CD14-positive monocyte (primary cell): ENCODE results near the gene PLXNB3. TPM values are rescaled to one million over a fixed set of nuclear protein-coding genes. Genes with fewer than 3 reads are reported as not detected.

Experiments
- DNase-seq, 3 donors: peaks; one replicate each; pipeline ENCODE4 v3.0.0-alpha.2; 2011 to 2022
- H2AFZ ChIP-seq: 2 replicates; pipeline ENCODE4 v1.6.0; 2012; ENCODE audit warnings: mild to moderate bottlenecking, low read depth, low read length, inconsistent platforms; ENCODE audit not compliant: insufficient read depth, poor library complexity, severe bottlenecking
- H3K27ac ChIP-seq, 2 donors: 1 replicate in 1 of 2; 2 replicates in 1 of 2; pipeline ENCODE4 v1.5.1; 2012 to 2013; ENCODE audit warnings: low read length in 2 of 2, control low read depth in 1 of 2, inconsistent platforms in 1 of 2, low read depth in 1 of 2, mild to moderate bottlenecking in 1 of 2
- H3K27me3 ChIP-seq, 2 donors: one replicate each; pipeline versions ENCODE4 v1.6.0 to v1.6.1; 2011 to 2013; ENCODE audit warnings: low read length in 2 of 2; ENCODE audit not compliant: control insufficient read depth in 2 of 2, insufficient read depth in 2 of 2
- H3K36me3 ChIP-seq, 2 donors: replicated peaks in 1 of 2; 1 replicate in 1 of 2; 2 replicates in 1 of 2; pipeline versions ENCODE4 v1.5.1 to v1.6.1; 2012 to 2013; ENCODE audit warnings: low read length in 2 of 2, control low read depth in 1 of 2, inconsistent platforms in 1 of 2, mild to moderate bottlenecking in 1 of 2; ENCODE audit not compliant: insufficient read depth in 2 of 2, control insufficient read depth in 1 of 2
- H3K4me1 ChIP-seq, 2 donors: 1 replicate in 1 of 2; 2 replicates in 1 of 2; pipeline versions ENCODE4 v1.5.1 to v1.6.1; 2012 to 2013; ENCODE audit warnings: low read length in 2 of 2, control low read depth in 1 of 2, inconsistent platforms in 1 of 2, mild to moderate bottlenecking in 1 of 2, moderate library complexity in 1 of 2; ENCODE audit not compliant: insufficient read depth in 2 of 2, control insufficient read depth in 1 of 2
- H3K4me2 ChIP-seq: replicated peaks from 2 replicates; pipeline ENCODE3; 2012; ENCODE audit warnings: low read length, moderate library complexity, mild to moderate bottlenecking; ENCODE audit not compliant: poor library complexity, severe bottlenecking; ENCODE audit errors: extremely low read depth
- H3K4me3 ChIP-seq, 3 experiments: fragments of 200-600 bp in 1 of 3; sonication (generic) in 1 of 3; replicated peaks in 1 of 3; 1 replicate in 2 of 3; 2 replicates in 1 of 3; pipeline ENCODE4 v1.5.1; 2011 to 2013; ENCODE audit warnings: low read length in 3 of 3, mild to moderate bottlenecking in 3 of 3, control low read depth in 2 of 3, low read depth in 2 of 3, inconsistent platforms in 1 of 3, moderate library complexity in 1 of 3
- H3K79me2 ChIP-seq: 2 replicates; pipeline ENCODE4 v1.6.0; 2012; ENCODE audit warnings: mild to moderate bottlenecking, control low read depth, inconsistent platforms, low read length, moderate library complexity; ENCODE audit not compliant: insufficient read depth
- H3K9ac ChIP-seq: 2 replicates; pipeline ENCODE4 v1.6.0; 2017; ENCODE audit warnings: low read length, mild to moderate bottlenecking; ENCODE audit not compliant: insufficient read depth, poor library complexity, severe bottlenecking
- H3K9me3 ChIP-seq, 2 donors: replicated peaks in 1 of 2; 1 replicate in 1 of 2; 2 replicates in 1 of 2; pipeline versions ENCODE4 v1.5.1 to v1.6.1; 2012 to 2013; ENCODE audit warnings: low read length in 2 of 2, control low read depth in 1 of 2; ENCODE audit not compliant: control insufficient read depth in 1 of 2, insufficient read depth in 1 of 2
- H4K20me1 ChIP-seq: 2 replicates; pipeline ENCODE4 v1.6.0; 2012; ENCODE audit warnings: mild to moderate bottlenecking, low read length, control low read depth, moderate library complexity; ENCODE audit not compliant: insufficient read depth
- H3K27ac Mint-ChIP-seq, 7 donors: one replicate each; pipeline ENCODE4 v1.8.0; 2020; ENCODE audit warnings: mild to moderate bottlenecking in 7 of 7, mixed read lengths in 7 of 7, moderate library complexity in 6 of 7, inconsistent platforms in 2 of 7
- H3K27me3 Mint-ChIP-seq, 3 donors: one replicate each; pipeline ENCODE4 v1.8.0; 2021 to 2022; ENCODE audit warnings: low read depth in 3 of 3, mild to moderate bottlenecking in 3 of 3, mixed read lengths in 3 of 3, moderate library complexity in 3 of 3, inconsistent platforms in 1 of 3
- H3K36me3 Mint-ChIP-seq, 2 donors: one replicate each; pipeline ENCODE4 v1.8.0; 2020; ENCODE audit warnings: mixed read lengths in 2 of 2, inconsistent platforms in 1 of 2, mild to moderate bottlenecking in 1 of 2
- H3K4me1 Mint-ChIP-seq: one replicate; pipeline ENCODE4 v1.8.0; 2020; ENCODE audit warnings: mild to moderate bottlenecking, mixed read lengths
- H3K4me3 Mint-ChIP-seq, 2 donors: one replicate each; pipeline ENCODE4 v1.8.0; 2020; ENCODE audit warnings: mild to moderate bottlenecking in 2 of 2, mixed read lengths in 2 of 2, moderate library complexity in 1 of 2
- H3K9me3 Mint-ChIP-seq, 7 donors: one replicate each; pipeline ENCODE4 v1.8.0; 2020 to 2022; ENCODE audit warnings: mixed read lengths in 7 of 7, mild to moderate bottlenecking in 6 of 7, moderate library complexity in 6 of 7, inconsistent platforms in 2 of 7
- CTCF ChIP-seq: fragments of 200-600 bp; IDR thresholded peaks from one replicate; pipeline ENCODE4 v1.8.0; 2022; ENCODE audit warnings: antibody characterized with exemption, mild to moderate bottlenecking
- WGBS: methylation state at CpG from one replicate; pipeline ENCODE4 v1.1.5; 2013; ENCODE audit warnings: missing lambda C conversion rate; ENCODE audit not compliant: insufficient coverage; 5-methylcytosine and 5-hydroxymethylcytosine counted together
- intact Hi-C, 2 donors: fragments of 100-400 bp; cut with micrococcal nuclease; formaldehyde crosslinking; loops; one replicate each; pipeline versions ENCODE4 v1.15.0 to v1.15.1; 2023
- polyA plus RNA-seq, 3 donors: library from polyadenylated mRNA; depleted of rRNA in 1 of 3; unstranded in 2 of 3; stranded (reverse) in 1 of 3; fragments of 300-500 nt in 2 of 3; fragments of >200 nt in 1 of 3; fragmentation: Illumina TruSeq in 2 of 3; gene quantifications; 1 replicate in 2 of 3; 2 replicates in 1 of 3; pipeline ENCODE4 v1.2.3, GENCODE V29; 2012 to 2021

The PLXNB3 gene
- polyA plus RNA-seq, 3 donors, result not detected

- no peaks in the 10 kb centered on the region for H3K27me3 ChIP-seq
- H2AFZ ChIP-seq, result no peak overlapping the region
- H3K4me2 ChIP-seq, result peak overlapping the region; percentile 15
- H3K36me3 Mint-ChIP-seq, result peaks cover 46 to 61% of the 10 kb centered on the region in 2 donors
- peaks cover 41% of the 10 kb centered on the region for H3K4me1 Mint-ChIP-seq
- peak overlapping the region; percentile 55 for H3K9ac ChIP-seq
- WGBS, result 10% methylated on average over 4 of the region's 14 CpGs
- H3K9me3 Mint-ChIP-seq, result peaks cover 0 to 25% (median 18%) of the 10 kb centered on the region in 7 donors
- peaks cover 39% of the 10 kb centered on the region for H3K79me2 ChIP-seq
- H3K4me3 ChIP-seq, result peak overlapping the region in 1 of 3 experiments; percentile 25
- DNase-seq, result peak; percentile 73 to 87 (median 80)
- peaks cover 0 to 7% of the 10 kb centered on the region in 2 donors for H3K9me3 ChIP-seq
- no peak for TF ChIP-seq CTCF
- peak overlapping the region; percentile 34 to 55 for H3K4me3 Mint-ChIP-seq
- H3K27me3 Mint-ChIP-seq, result peaks cover 0 to 8% (median 0%) of the 10 kb centered on the region in 3 donors
- H3K36me3 ChIP-seq, result peaks cover 26 to 32% of the 10 kb centered on the region in 2 donors
- peaks cover 55 to 59% of the 10 kb centered on the region in 2 donors for H3K4me1 ChIP-seq
- intact Hi-C loops, result no loop called here
- peaks cover 24% of the 10 kb centered on the region for H4K20me1 ChIP-seq
- H3K27ac ChIP-seq, result peak overlapping the region; percentile 91 to 96
- peak overlapping the region; percentile 89 to 98 (median 93) for H3K27ac Mint-ChIP-seq
Observed at GRCh38 chrX:153732401-153732800, 31.6 kb upstream of the PLXNB3 start.

GRCh38 chrX:153733651-153734240 is 30.3 kb upstream of the PLXNB3 start:
- H2AFZ ChIP-seq, result no peak overlapping the region
- peaks cover 34 to 45% of the 10 kb centered on the region in 2 donors for H3K36me3 ChIP-seq
- peaks cover 26% of the 10 kb centered on the region for H3K79me2 ChIP-seq
- Mint-ChIP-seq H3K36me3 (peaks cover 50 to 69% of the 10 kb centered on the region in 2 donors), H3K4me3 (no peak overlapping the region), H3K4me1 (peaks cover 30% of the 10 kb centered on the region), H3K27ac (peak overlapping the region in 5 of 7 donors; percentile 2 to 93 (median 46)), H3K27me3 (peaks cover 0 to 10% (median 0%) of the 10 kb centered on the region in 3 donors), H3K9me3 (peaks cover 0 to 25% (median 18%) of the 10 kb centered on the region in 7 donors)
- H3K4me3 ChIP-seq, result no peak overlapping the region
- H3K27ac ChIP-seq, result no peak overlapping the region
- intact Hi-C loops, result no loop called here
- H4K20me1 ChIP-seq, result peaks cover 21% of the 10 kb centered on the region
- no peak overlapping the region for H3K4me2 ChIP-seq
- no peak for TF ChIP-seq CTCF
- WGBS, result 93% methylated on average over 6 of the region's 15 CpGs
- no peak overlapping the region for H3K9ac ChIP-seq
- DNase-seq, result no peak
- H3K27me3 ChIP-seq, result no peaks in the 10 kb centered on the region
- peaks cover 0 to 7% of the 10 kb centered on the region in 2 donors for H3K9me3 ChIP-seq
- peaks cover 41 to 46% of the 10 kb centered on the region in 2 donors for H3K4me1 ChIP-seq
